Measurements from ENCODE around the gene SMOC1. TPM values are rescaled to one million over a fixed set of nuclear protein-coding genes. Genes with fewer than 3 reads are reported as not detected.

SMOC1 gene
- total RNA-seq, 4 donors from 2014 or later: 0.60 to 5.8 (median 1.2) TPM

Other genes with a start within 250 kb of the SMOC1 start
- 100 to 1,000 TPM; 198 to 421 (median 367) TPM for gene SRSF5, start 112.3 kb upstream of the SMOC1 start, total RNA-seq
- gene SLC10A1, start 82.2 kb upstream of the SMOC1 start, total RNA-seq: not detected